Natural killer cell (primary cell): ENCODE data around the gene ABCD1. TPM values are rescaled to one million over a fixed set of nuclear protein-coding genes. Genes with fewer than 3 reads are reported as not detected.

Experiments used
- ATAC-seq, 3 donors: fragments of 150-1000 bp in 2 of 3; fragments of 200-7000 bp in 1 of 3; cut with Tn5 transposase; 1 replicate in 1 of 3; 2 replicates in 2 of 3; pipeline ENCODE4 v1.10.0; 2021; ENCODE audit warnings: mild to moderate bottlenecking in 2 of 3, moderate library complexity in 2 of 3
- DNase-seq, 2 donors: peaks; one replicate each; pipeline versions ENCODE4 v3.0.0 to v3.0.0-alpha.2; 2013 to 2021; ENCODE audit warnings: mixed read lengths in 1 of 2
- H3K27ac ChIP-seq: one replicate; pipeline ENCODE4 v1.5.1; 2013; ENCODE audit warnings: mild to moderate bottlenecking, low read length
- H3K27me3 ChIP-seq: one replicate; pipeline ENCODE4 v1.6.1; 2013; ENCODE audit warnings: low read length; ENCODE audit not compliant: control insufficient read depth, insufficient read depth
- H3K36me3 ChIP-seq: one replicate; pipeline ENCODE4 v1.6.1; 2013; ENCODE audit warnings: low read length; ENCODE audit not compliant: control insufficient read depth, insufficient read depth
- H3K4me1 ChIP-seq: one replicate; pipeline ENCODE4 v1.6.1; 2013; ENCODE audit warnings: low read length; ENCODE audit not compliant: control insufficient read depth, insufficient read depth
- H3K4me3 ChIP-seq: one replicate; pipeline ENCODE4 v1.5.1; 2013; ENCODE audit warnings: low read length
- H3K9me3 ChIP-seq: one replicate; pipeline ENCODE4 v1.6.1; 2013; ENCODE audit warnings: low read length; ENCODE audit not compliant: control insufficient read depth, insufficient read depth
- H3K27ac Mint-ChIP-seq, 2 donors: one replicate each; pipeline ENCODE4 v1.8.0; 2022; ENCODE audit warnings: mild to moderate bottlenecking in 2 of 2, mixed read lengths in 2 of 2, moderate library complexity in 1 of 2
- H3K27me3 Mint-ChIP-seq, 2 donors: one replicate each; pipeline ENCODE4 v1.8.0; 2022; ENCODE audit warnings: low read depth in 2 of 2, mixed read lengths in 2 of 2
- H3K36me3 Mint-ChIP-seq: one replicate; pipeline ENCODE4 v1.8.0; 2022; ENCODE audit warnings: mixed read lengths
- H3K4me1 Mint-ChIP-seq, 2 donors: one replicate each; pipeline ENCODE4 v1.8.0; 2022; ENCODE audit warnings: mixed read lengths in 2 of 2
- H3K4me3 Mint-ChIP-seq: one replicate; pipeline ENCODE4 v1.8.0; 2022; ENCODE audit warnings: mild to moderate bottlenecking, moderate library complexity, mixed read lengths
- H3K9me3 Mint-ChIP-seq, 2 donors: one replicate each; pipeline ENCODE4 v1.8.0; 2022; ENCODE audit warnings: mixed read lengths in 2 of 2
- WGBS: methylation state at CpG from one replicate; pipeline ENCODE4 v1.1.7; 2013; ENCODE audit warnings: missing lambda C conversion rate; ENCODE audit not compliant: insufficient coverage; 5-methylcytosine and 5-hydroxymethylcytosine counted together
- intact Hi-C: fragments of 100-400 bp; cut with micrococcal nuclease; formaldehyde crosslinking; loops from one replicate; pipeline ENCODE4 v1.14.2; 2022
- total RNA-seq, 4 donors: library from RNA; stranded (reverse); fragments of 120-200 nt in 1 of 4; gene quantifications; one replicate each; pipeline versions ENCODE4 v1.2.3 to v1.2.4, GENCODE V29; 2013 to 2022
- TF ChIP-seq, protein P1 (sequence below): fragments of 200-600 bp; IDR thresholded peaks from one replicate; pipeline ENCODE4 v1.8.0; 2022; ENCODE audit warnings: antibody characterized with exemption

The ABCD1 gene
- total RNA-seq, 3 donors from 2014 or later (not counting 1 experiment from before 2014, with no cell fraction given), result 12.2 to 13.9 (median 13.8) TPM

DNA sequence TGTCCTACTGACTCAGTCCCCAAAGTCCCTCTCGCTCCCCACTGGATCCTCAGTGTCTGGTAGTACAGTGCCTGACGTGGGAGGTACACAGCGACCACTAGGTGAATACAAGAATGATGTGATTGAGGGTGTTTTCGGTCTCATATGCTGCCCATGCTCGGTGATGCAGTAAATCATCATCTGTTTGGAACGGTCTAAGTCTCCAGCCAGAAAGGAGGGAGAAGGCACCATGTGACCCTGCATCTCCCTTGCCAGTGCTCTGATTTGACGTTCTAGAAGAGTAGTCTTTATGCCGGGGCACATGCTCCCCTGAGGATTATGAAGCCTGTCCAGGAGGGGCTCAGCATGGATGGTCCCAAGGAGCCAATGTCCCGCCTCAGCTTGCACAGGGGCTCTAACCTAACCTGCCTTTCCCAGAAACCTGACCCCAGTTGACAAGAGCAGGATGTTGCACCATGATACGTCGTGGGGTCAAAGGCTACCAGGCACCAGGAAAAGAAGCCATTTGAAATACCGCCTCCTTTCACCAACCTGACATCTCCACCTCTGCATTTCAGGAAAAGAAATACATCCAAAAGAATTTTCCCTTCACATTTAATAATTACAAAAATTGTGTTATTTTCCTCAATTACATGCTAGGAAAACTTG lies 25.6 kb downstream of the ABCD1 start:
- no peaks in the 10 kb centered on the region for H3K36me3 ChIP-seq
- H3K4me3 Mint-ChIP-seq, result no peak overlapping the region
- no peaks in the 10 kb centered on the region for H3K9me3 Mint-ChIP-seq
- no peaks in the 10 kb centered on the region for H3K36me3 Mint-ChIP-seq
- H3K4me1 Mint-ChIP-seq, result no peaks in the 10 kb centered on the region
- no peak overlapping the region for H3K4me3 ChIP-seq
- intact Hi-C loops, result no loop called here
- ATAC-seq (no peak), DNase-seq (no peak)
- no peaks in the 10 kb centered on the region for H3K9me3 ChIP-seq
- H3K27ac ChIP-seq, result no peak overlapping the region
- 80% methylated on average over 10 of the region's 12 CpGs for WGBS
- no peaks in the 10 kb centered on the region for H3K4me1 ChIP-seq
- peaks cover 10 to 24% of the 10 kb centered on the region in 2 donors for H3K27me3 Mint-ChIP-seq
- TF ChIP-seq, protein P1, sequence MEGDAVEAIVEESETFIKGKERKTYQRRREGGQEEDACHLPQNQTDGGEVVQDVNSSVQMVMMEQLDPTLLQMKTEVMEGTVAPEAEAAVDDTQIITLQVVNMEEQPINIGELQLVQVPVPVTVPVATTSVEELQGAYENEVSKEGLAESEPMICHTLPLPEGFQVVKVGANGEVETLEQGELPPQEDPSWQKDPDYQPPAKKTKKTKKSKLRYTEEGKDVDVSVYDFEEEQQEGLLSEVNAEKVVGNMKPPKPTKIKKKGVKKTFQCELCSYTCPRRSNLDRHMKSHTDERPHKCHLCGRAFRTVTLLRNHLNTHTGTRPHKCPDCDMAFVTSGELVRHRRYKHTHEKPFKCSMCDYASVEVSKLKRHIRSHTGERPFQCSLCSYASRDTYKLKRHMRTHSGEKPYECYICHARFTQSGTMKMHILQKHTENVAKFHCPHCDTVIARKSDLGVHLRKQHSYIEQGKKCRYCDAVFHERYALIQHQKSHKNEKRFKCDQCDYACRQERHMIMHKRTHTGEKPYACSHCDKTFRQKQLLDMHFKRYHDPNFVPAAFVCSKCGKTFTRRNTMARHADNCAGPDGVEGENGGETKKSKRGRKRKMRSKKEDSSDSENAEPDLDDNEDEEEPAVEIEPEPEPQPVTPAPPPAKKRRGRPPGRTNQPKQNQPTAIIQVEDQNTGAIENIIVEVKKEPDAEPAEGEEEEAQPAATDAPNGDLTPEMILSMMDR, result no peak
- no peaks in the 10 kb centered on the region for H3K27me3 ChIP-seq
- no peak overlapping the region for H3K27ac Mint-ChIP-seq

DNA sequence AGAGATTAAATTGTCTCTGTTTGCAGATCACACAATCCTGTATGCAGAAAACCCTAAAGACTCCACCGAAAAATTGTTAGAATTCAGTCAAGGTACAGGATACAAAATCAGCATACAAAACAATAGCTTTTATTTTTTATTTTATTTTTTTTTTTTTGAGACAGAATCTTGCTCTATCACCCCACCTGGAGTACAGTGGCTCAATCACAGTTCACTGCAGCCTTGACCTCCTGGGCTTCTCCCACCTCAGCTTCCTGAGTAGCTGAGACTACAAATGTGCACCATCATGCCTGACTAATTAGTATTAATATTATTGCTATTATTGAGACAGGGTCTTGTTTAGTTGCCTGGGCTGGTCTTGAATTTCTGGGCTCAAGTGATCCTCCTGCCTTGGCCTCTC lies 30.5 kb downstream of the ABCD1 start:
- H3K9me3 ChIP-seq, result no peaks in the 10 kb centered on the region
- intact Hi-C loops, result no loop called here
- no peaks in the 10 kb centered on the region for H3K9me3 Mint-ChIP-seq
- no peaks in the 10 kb centered on the region for H3K4me1 Mint-ChIP-seq
- no peaks in the 10 kb centered on the region for H3K36me3 ChIP-seq
- ATAC-seq (no peak), DNase-seq (no peak)
- no peaks in the 10 kb centered on the region for H3K27me3 ChIP-seq
- H3K27ac Mint-ChIP-seq, result no peak overlapping the region
- H3K36me3 Mint-ChIP-seq, result no peaks in the 10 kb centered on the region
- TF ChIP-seq, protein P1, result no peak
- H3K27ac ChIP-seq, result no peak overlapping the region
- peaks cover 0 to 18% of the 10 kb centered on the region in 2 donors for H3K27me3 Mint-ChIP-seq
- no CpG with 5 or more reads among the region's 1 CpG for WGBS
- no peak overlapping the region for H3K4me3 Mint-ChIP-seq
- H3K4me3 ChIP-seq, result no peak overlapping the region
- H3K4me1 ChIP-seq, result no peaks in the 10 kb centered on the region

DNA sequence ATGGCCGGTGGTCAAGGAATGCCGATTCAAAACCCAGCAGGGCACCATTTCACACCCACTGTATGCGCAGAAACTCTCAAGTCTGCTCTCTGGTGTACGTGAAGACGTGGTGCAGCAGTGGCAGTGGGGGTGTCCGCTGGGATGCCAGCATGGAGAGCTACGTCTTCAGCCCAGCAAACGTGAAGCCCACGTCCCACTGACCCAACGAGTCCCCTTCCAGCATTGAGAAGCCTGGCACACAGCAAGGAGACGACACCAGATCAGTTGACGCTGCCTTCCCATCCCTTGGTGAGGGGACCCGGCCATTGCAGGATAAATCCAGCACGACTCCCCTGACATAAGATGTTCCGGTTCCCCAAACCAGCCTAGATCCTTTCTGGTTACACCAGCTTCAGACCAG lies 37.2 kb downstream of the ABCD1 start:
- 86% methylated on average over 15 of the region's 15 CpGs for WGBS
- Mint-ChIP-seq H3K27ac (no peak overlapping the region), H3K27me3 (peaks cover 0 to 8% of the 10 kb centered on the region in 2 donors), H3K9me3 (no peaks in the 10 kb centered on the region), H3K4me3 (no peak overlapping the region), H3K4me1 (peaks cover 0 to 14% of the 10 kb centered on the region in 2 donors), H3K36me3 (no peaks in the 10 kb centered on the region)
- no peaks in the 10 kb centered on the region for H3K9me3 ChIP-seq
- ATAC-seq (no peak), DNase-seq (no peak)
- H3K4me1 ChIP-seq, result peaks cover 12% of the 10 kb centered on the region
- H3K27me3 ChIP-seq, result no peaks in the 10 kb centered on the region
- no peak overlapping the region for H3K27ac ChIP-seq
- no peaks in the 10 kb centered on the region for H3K36me3 ChIP-seq
- TF ChIP-seq, protein P1, result no peak
- H3K4me3 ChIP-seq, result no peak overlapping the region
- intact Hi-C loops, result loop anchor here (5.0 kb wide), 1 partner anchor 205 kb away; no protein-coding TSS in a partner anchor
